ENCODE data around the gene GRAMD2B. TPM values are rescaled to one million over a fixed set of nuclear protein-coding genes. Genes with fewer than 3 reads are reported as not detected.

The GRAMD2B gene
- total RNA-seq, result 5.9 and 6.1 TPM in 2 replicates

GRCh38 chr5:126422994-126423788 lies at the start of gene GRAMD2B:
Gene GRAMD2B (plus strand): TSS chr5:126423409. CDS start chr5:126423607, 198 bp downstream.

Other genes starting within 250 kb of the GRAMD2B start
- gene ALDH7A1, start 171.8 kb downstream of the GRAMD2B start, total RNA-seq, result 25.4 and 28.3 TPM in 2 replicates
- 36.7 and 44.2 TPM in 2 replicates for gene PHAX, start 177.5 kb downstream of the GRAMD2B start, total RNA-seq